Body of pancreas (tissue), 4 donors: ENCODE data around the gene CFAP68.

ENCODE experiments used
- CTCF ChIP-seq, 7 experiments: fragments of 450-650 bp in 4 of 7; fragments of 200-600 bp in 3 of 7; sonication (generic) in 3 of 7; IDR thresholded peaks; one replicate each; pipeline ENCODE4 v1.5.1; 2016 to 2019; ENCODE audit warnings: antibody characterized with exemption in 7 of 7
- POLR2A ChIP-seq, 3 donors: fragments of 450-650 bp; IDR thresholded peaks; one replicate each; pipeline ENCODE4 v1.6.1; 2016; ENCODE audit warnings: antibody characterized with exemption in 3 of 3, mild to moderate bottlenecking in 2 of 3

- no peak for TF ChIP-seq CTCF (IDR thresholded peaks at IDR 0.05)
- TF ChIP-seq POLR2A (IDR thresholded peaks at IDR 0.05) = no peak
Measured at GRCh38 chr11:111922803-111923202, 43.5 kb downstream of the CFAP68 start.
